22Rv1 (cell line): Measurements from ENCODE around the gene PLG.

Source experiments
- CTCF ChIP-seq: fragments of 450-650 bp; IDR thresholded peaks from 2 replicates; pipeline ENCODE4 v1.5.1; 2017; ENCODE audit warnings: mild to moderate bottlenecking
- ZFX ChIP-seq: fragments of 450-650 bp; IDR thresholded peaks from 2 replicates; pipeline ENCODE4 v1.6.1; 2017; ENCODE audit warnings: antibody characterized with exemption, borderline replicate concordance

GRCh38 chr6:160659562-160659961 is 42.5 kb upstream of the PLG start:
- TF ChIP-seq CTCF = no peak
- TF ChIP-seq ZFX = no peak
